Duodenal mucosa (tissue), 2 donors: ENCODE results near the gene RIT2.

Source experiments
- H3K27ac ChIP-seq: one replicate; pipeline ENCODE4 v1.7.0; 2013; ENCODE audit warnings: low read depth, low read length
- H3K27me3 ChIP-seq, 2 donors: one replicate each; pipeline ENCODE4 v1.7.0; 2013; ENCODE audit warnings: low read length in 2 of 2, control low read depth in 1 of 2; ENCODE audit not compliant: insufficient read depth in 2 of 2, control insufficient read depth in 1 of 2
- H3K36me3 ChIP-seq, 2 donors: one replicate each; pipeline ENCODE4 v1.7.0; 2013; ENCODE audit warnings: low read length in 2 of 2, control low read depth in 1 of 2; ENCODE audit not compliant: insufficient read depth in 2 of 2, control insufficient read depth in 1 of 2
- H3K4me1 ChIP-seq, 2 donors: one replicate each; pipeline ENCODE4 v1.7.0; 2013; ENCODE audit warnings: low read length in 2 of 2, control low read depth in 1 of 2; ENCODE audit not compliant: insufficient read depth in 2 of 2, control insufficient read depth in 1 of 2
- H3K4me3 ChIP-seq, 2 donors: one replicate each; pipeline ENCODE4 v1.7.0; 2013; ENCODE audit warnings: low read length in 2 of 2, low read depth in 1 of 2
- H3K9ac ChIP-seq, 2 donors: one replicate each; pipeline ENCODE4 v1.7.0; 2013; ENCODE audit warnings: low read length in 2 of 2, low read depth in 1 of 2
- H3K9me3 ChIP-seq, 2 donors: one replicate each; pipeline ENCODE4 v1.7.0; 2013; ENCODE audit warnings: low read length in 2 of 2, control low read depth in 1 of 2; ENCODE audit not compliant: control insufficient read depth in 1 of 2

The RIT2 gene

DNA sequence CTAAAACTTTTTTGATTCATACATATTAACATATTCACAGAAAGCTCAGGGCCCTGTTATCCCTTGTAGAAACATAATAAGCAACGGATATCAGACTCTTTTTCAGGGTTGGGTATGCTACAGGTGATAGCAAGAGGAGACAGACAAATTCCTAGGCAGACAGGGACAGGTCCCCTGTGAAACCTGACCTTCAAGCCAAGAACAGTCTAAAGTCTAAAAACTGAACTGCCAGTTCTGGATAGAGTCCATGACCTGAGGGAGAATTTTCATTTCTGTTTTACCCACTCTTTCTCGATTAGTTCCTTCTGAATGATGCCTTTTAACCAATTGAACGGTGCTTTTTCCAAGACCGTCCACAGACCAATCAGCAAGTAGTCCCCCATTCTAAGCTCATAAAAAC is 54.2 kb downstream of the RIT2 start:
- Histone ChIP-seq H3K9me3 (no peaks in the 10 kb centered on the region), H3K9ac (no peak overlapping the region), H3K27ac (no peak overlapping the region), H3K4me1 (no peaks in the 10 kb centered on the region), H3K27me3 (no peaks in the 10 kb centered on the region), H3K36me3 (no peaks in the 10 kb centered on the region), H3K4me3 (no peak overlapping the region)

DNA sequence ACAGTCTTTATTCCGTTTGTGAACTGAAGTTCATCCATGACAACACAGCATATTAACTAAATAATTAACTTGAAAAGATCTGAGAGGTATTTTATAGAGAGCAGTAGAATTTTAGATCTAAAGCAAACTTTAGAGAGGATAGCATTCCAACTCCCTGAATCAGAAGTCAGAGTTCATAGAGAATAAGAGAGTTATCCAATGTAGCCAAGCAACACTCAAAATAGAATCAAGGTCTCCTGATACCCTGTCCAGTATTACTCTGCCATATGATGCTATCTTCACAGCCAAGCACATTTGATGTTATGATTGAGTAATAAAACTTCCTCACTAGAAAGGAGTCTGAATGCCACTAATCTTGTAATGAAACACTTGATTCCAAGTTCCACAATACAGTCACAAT is 55.5 kb downstream of the RIT2 start:
- Histone ChIP-seq H3K27me3 (no peaks in the 10 kb centered on the region), H3K27ac (no peak overlapping the region), H3K4me1 (no peaks in the 10 kb centered on the region), H3K36me3 (no peaks in the 10 kb centered on the region), H3K9me3 (no peaks in the 10 kb centered on the region), H3K9ac (no peak overlapping the region), H3K4me3 (no peak overlapping the region)

DNA sequence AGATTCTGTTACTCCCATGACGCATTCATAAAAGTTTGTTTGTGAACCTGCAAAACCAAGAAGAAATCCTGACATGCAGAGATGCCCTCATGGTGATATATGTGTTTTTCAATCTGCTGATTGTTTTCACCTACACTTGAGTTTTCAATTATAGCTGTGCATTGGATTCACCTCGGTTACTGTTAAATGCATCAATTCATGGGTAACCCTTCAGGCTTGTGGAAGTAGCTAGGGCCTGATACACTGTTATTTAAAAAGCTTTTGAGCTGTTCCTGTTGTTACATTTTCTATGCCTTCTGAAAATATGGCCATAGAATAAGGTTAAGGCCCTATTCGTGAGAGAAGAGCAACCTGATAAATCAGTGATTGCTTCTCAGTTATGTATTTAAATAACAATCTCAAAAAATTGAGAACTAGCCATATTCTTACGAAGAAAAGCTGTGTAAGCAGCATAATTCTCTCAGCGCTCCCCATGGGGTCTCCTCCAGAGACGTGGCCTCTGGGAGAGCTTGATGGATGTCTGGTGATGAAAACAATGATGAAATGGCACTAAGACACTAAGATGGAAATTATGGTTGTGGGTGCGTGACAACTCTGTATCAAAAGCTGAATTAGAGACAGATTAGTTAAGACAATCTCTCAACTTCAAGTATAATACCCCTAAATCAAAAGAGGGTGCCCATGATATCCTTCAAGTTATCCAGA is 60.5 kb downstream of the RIT2 start:
- Histone ChIP-seq H3K9me3 (no peaks in the 10 kb centered on the region), H3K4me1 (no peaks in the 10 kb centered on the region), H3K4me3 (no peak overlapping the region)

DNA sequence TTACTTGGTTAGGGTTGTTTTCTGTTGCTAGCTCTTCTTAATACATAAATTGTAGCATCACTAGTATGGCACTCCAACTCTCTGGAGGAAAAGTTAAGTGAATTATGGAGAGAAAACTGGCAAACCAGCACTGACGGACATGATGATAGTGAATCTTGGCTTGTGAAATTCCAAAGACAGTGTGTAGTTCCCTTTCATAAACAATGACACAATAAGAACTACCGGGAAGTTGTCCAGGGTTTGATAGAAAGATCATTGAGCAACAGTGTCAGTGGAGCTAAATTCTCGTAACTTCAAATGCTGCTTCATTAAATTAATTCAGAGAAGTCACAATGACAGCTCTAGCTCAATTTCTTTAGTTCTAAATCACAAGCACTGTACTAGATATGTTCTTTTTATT is 66.5 kb downstream of the RIT2 start:
- Histone ChIP-seq H3K9me3 (no peaks in the 10 kb centered on the region), H3K9ac (no peak overlapping the region), H3K4me3 (no peak overlapping the region), H3K36me3 (no peaks in the 10 kb centered on the region), H3K27me3 (no peaks in the 10 kb centered on the region), H3K4me1 (no peaks in the 10 kb centered on the region), H3K27ac (no peak overlapping the region)

More for the DNA sequence above, 60.5 kb downstream of the RIT2 start:
- Histone ChIP-seq H3K36me3 (no peaks in the 10 kb centered on the region), H3K27ac (no peak overlapping the region), H3K9ac (no peak overlapping the region), H3K27me3 (no peaks in the 10 kb centered on the region)

DNA sequence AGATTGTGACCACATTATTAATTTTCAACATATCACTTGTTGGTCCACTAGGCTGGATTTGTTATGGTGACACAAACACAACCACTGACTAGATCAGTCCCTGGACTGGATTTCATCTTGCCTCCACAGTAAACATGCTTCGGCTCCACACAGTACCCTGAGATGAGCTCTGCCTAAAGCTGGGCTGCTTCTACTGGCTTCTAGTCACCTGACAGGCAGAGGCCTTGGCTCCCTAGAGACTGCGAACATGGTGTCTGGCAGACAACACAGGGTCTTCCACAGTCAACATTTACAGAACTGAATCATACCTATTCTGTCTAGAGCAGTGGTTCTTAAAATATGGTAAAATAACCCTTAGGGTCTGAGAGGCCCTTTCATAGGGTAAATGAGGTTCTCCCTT is 69.2 kb downstream of the RIT2 start:
- H3K9ac ChIP-seq, result no peak overlapping the region
- H3K4me3 ChIP-seq, result no peak overlapping the region
- H3K27ac ChIP-seq, result no peak overlapping the region
- no peaks in the 10 kb centered on the region for H3K36me3 ChIP-seq
- H3K27me3 ChIP-seq, result no peaks in the 10 kb centered on the region
- H3K9me3 ChIP-seq, result no peaks in the 10 kb centered on the region
- H3K4me1 ChIP-seq, result no peaks in the 10 kb centered on the region

DNA sequence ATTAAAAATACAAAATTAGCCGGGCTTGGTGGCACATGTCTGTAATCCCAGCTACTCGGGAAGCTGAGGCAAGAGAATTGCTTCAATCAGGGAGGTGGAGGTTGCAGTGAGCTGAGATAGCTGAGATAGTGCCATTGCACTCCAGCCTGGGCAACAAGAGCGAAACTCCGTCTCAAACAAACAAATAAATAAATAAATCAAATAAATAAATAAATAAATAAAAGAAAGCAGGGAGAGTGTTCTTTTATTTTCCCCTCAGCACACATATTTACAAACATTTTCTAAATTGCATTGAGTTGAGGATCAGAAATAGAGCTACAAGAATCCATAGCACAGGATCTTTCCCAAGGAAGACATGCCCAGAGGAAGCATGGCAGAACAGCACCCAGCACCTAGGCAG is 71.9 kb downstream of the RIT2 start:
- H3K27ac ChIP-seq, result no peak overlapping the region
- H3K9me3 ChIP-seq, result no peaks in the 10 kb centered on the region
- H3K27me3 ChIP-seq, result no peaks in the 10 kb centered on the region
- no peak overlapping the region for H3K9ac ChIP-seq
- H3K4me3 ChIP-seq, result no peak overlapping the region
- H3K4me1 ChIP-seq, result no peaks in the 10 kb centered on the region
- no peaks in the 10 kb centered on the region for H3K36me3 ChIP-seq

DNA sequence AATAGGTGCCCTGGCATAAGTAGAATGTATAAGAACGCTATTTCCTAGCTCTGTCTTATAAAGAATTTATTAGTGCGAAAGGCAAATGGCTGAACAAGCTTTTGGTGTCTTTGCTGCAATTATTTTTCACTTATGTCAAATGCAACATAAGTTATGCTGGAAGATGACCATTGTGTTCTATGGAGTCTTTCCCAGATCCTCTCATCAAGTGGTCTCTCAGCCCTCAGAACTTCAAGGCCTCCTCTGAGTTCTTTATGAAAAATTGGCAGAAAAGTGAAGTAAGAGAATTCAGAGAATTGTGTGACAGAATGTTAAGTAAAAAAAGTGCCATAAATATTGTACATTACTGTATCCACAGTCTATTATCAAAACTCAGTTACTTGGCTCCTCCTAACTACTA is 75.2 kb downstream of the RIT2 start:
- Histone ChIP-seq H3K4me3 (no peak overlapping the region), H3K27me3 (no peaks in the 10 kb centered on the region), H3K9ac (no peak overlapping the region), H3K9me3 (no peaks in the 10 kb centered on the region), H3K36me3 (no peaks in the 10 kb centered on the region), H3K27ac (no peak overlapping the region), H3K4me1 (no peaks in the 10 kb centered on the region)

DNA sequence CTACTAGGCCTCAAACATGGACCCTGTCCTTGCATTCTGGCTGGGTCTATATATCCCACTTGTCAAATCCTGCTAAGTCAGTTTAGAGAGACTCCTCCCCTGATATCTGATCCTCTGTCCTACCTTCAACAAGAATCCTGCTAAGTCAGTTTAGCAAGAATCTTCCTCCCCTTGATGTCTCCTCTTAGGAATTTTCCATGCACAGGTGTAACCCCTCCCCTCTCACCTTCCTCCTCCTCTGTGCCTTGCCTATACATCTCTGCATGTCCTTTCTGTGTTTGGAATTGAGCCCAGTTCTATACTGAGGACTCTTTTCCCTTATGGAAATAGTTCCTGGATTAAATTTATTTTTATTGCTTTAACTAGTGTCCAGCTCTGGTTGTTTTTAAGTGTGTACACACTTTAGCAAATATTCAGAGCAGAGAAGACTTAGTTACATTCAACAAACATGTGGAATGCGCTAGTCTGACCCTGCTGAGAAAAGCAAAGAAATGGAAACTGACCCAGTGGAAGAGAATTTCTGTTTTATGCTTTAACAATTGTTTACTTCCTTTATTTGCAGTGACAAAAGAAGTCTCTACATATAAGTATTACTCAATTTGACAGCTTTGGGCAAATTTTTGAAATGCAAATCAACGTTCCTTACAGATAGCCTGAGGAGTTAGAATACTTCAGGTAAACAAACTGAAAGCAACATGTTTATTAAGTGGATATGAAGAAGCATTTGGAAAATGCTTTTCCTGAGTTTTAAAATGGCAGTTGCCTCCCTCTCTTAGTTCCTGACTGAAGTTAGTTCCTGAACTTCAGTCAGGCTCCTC is 80.6 kb downstream of the RIT2 start:
- no peak overlapping the region for H3K4me3 ChIP-seq
- H3K4me1 ChIP-seq, result no peaks in the 10 kb centered on the region
- H3K27ac ChIP-seq, result no peak overlapping the region
- H3K36me3 ChIP-seq, result no peaks in the 10 kb centered on the region
- H3K9ac ChIP-seq, result no peak overlapping the region
- H3K9me3 ChIP-seq, result no peaks in the 10 kb centered on the region
- no peaks in the 10 kb centered on the region for H3K27me3 ChIP-seq

DNA sequence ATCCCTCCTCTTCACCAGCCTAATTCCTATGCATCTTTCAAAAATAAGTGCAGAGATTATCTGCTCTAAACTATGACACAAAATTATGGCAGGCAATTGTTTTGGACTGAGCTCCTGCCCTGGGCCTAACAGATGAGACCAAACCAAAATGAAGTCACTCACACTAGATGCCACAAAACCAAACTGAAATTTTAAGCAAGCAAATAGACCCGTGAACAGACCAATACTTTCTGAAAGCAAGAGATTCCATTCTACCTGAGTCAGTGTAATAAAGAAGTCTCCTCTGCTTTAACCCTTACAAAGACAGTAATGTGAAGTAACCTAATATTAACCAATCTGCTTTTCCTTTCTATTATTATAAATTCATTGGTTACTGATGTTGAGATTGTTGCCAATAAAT is 84.3 kb downstream of the RIT2 start:
- no peak overlapping the region for H3K27ac ChIP-seq
- H3K4me1 ChIP-seq, result no peaks in the 10 kb centered on the region
- H3K4me3 ChIP-seq, result no peak overlapping the region
- no peaks in the 10 kb centered on the region for H3K9me3 ChIP-seq
- no peak overlapping the region for H3K9ac ChIP-seq
- no peaks in the 10 kb centered on the region for H3K27me3 ChIP-seq
- no peaks in the 10 kb centered on the region for H3K36me3 ChIP-seq

DNA sequence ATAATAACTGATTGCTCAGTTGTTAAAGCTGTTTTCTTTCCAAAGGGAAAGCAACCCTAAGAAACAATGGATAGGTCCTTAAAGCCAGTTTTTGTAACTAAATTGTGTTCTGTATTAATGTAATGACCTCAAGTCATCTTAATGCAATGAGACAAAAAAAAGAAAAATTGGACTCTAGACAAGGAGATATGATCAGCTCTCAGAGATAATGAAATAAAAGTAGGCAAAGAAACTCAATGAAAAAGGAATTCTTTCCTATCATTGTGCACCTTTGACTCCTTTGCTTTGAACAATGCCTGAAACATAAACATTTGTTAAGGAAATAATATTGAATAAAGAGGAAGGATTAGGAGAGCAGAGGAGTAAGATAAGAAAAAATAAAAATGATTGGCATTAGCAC is 86.1 kb downstream of the RIT2 start:
- Histone ChIP-seq H3K9me3 (no peaks in the 10 kb centered on the region), H3K9ac (no peak overlapping the region), H3K36me3 (no peaks in the 10 kb centered on the region), H3K4me1 (no peaks in the 10 kb centered on the region), H3K27me3 (no peaks in the 10 kb centered on the region), H3K4me3 (no peak overlapping the region), H3K27ac (no peak overlapping the region)
